Measurements from ENCODE around the gene DEFB113.

The DEFB113 gene

GRCh38 chr6:49966334-49966733, 3.1 kb downstream of the DEFB113 start:
- Histone ChIP-seq H2AK5ac (ENCODE audit: low read depth, low read length) (no peak overlapping the region), H3K14ac (ENCODE audit: low read length) (no peak overlapping the region), H2BK15ac (ENCODE audit: low read length) (no peak overlapping the region), H3K4ac (ENCODE audit: low read length) (no peak overlapping the region), H3K4me3 (ENCODE audit: low read length in 2 of 2) (no peak overlapping the region), H3K23ac (ENCODE audit: low read depth, low read length, poor library complexity) (no peak overlapping the region), H3K27me3 (ENCODE audit: control insufficient read depth in 3 of 3, insufficient read depth in 3 of 3, low read depth in 1 of 3, low read length in 3 of 3) (no peaks in the 10 kb centered on the region), H2BK5ac (ENCODE audit: low read length) (no peak overlapping the region), H3K36me3 (replicated peaks in 1 of 2; ENCODE audit: control insufficient read depth in 2 of 2, insufficient read depth in 2 of 2, low read length in 2 of 2) (no peaks in the 10 kb centered on the region), H3K18ac (ENCODE audit: low read length) (no peak overlapping the region), H3K9me3 (replicated peaks in 1 of 2; ENCODE audit: control insufficient read depth in 2 of 2, insufficient read depth in 1 of 2, low read depth in 1 of 2, low read length in 2 of 2) (no peaks in the 10 kb centered on the region), H3K79me1 (ENCODE audit: low read depth, low read length) (no peaks in the 10 kb centered on the region), H3K9ac (ENCODE audit: low read depth, low read length, poor library complexity) (no peak overlapping the region), H3K27ac (replicated peaks; ENCODE audit: low read length) (no peak overlapping the region), H2BK120ac (ENCODE audit: low read depth, low read length) (no peak overlapping the region), H2BK12ac (ENCODE audit: low read length) (no peak overlapping the region), H3K4me2 (ENCODE audit: insufficient read depth, low read length, poor library complexity, severe bottlenecking) (no peak overlapping the region), H2AFZ (ENCODE audit: low read length) (no peak overlapping the region), H4K91ac (ENCODE audit: low read depth, low read length, poor library complexity) (no peak overlapping the region), H4K8ac (ENCODE audit: low read depth, low read length) (no peak overlapping the region), H3K4me1 (ENCODE audit: control insufficient read depth in 2 of 2, insufficient read depth in 1 of 2, low read depth in 1 of 2, low read length in 2 of 2) (no peaks in the 10 kb centered on the region)
- WGBS, 2 donors (ENCODE audit: extremely low coverage in 2 of 2, insufficient read length in 2 of 2, insufficient replicate concordance in 1 of 2), result no CpG with 5 or more reads among the region's 2 CpGs
- no peak for DNase-seq (ENCODE audit: low spot score)

GRCh38 chr6:49964064-49964463, 5.4 kb downstream of the DEFB113 start, which contains the start of gene DEFB114:
Gene DEFB114 (minus strand): TSS chr6:49964164. CDS start chr6:49964105, 59 bp downstream.
- Histone ChIP-seq H3K4ac (ENCODE audit: low read length) (no peak within 1 kb of the TSS), H2AK5ac (ENCODE audit: low read depth, low read length) (no peak within 1 kb of the TSS), H2BK12ac (ENCODE audit: low read length) (no peak within 1 kb of the TSS), H2BK15ac (ENCODE audit: low read length) (no peak within 1 kb of the TSS), H3K14ac (ENCODE audit: low read length) (no peak within 1 kb of the TSS), H3K9me3 (replicated peaks in 1 of 2; ENCODE audit: control insufficient read depth in 2 of 2, insufficient read depth in 1 of 2, low read depth in 1 of 2, low read length in 2 of 2) (no peaks in the 10 kb centered on the region), H3K4me3 (ENCODE audit: low read length in 2 of 2) (no peak within 1 kb of the TSS), H3K4me2 (ENCODE audit: insufficient read depth, low read length, poor library complexity, severe bottlenecking) (no peak within 1 kb of the TSS), H2BK5ac (ENCODE audit: low read length) (no peak within 1 kb of the TSS), H4K8ac (ENCODE audit: low read depth, low read length) (no peak within 1 kb of the TSS), H2BK120ac (ENCODE audit: low read depth, low read length) (no peak within 1 kb of the TSS), H3K23ac (ENCODE audit: low read depth, low read length, poor library complexity) (no peak within 1 kb of the TSS), H4K91ac (ENCODE audit: low read depth, low read length, poor library complexity) (no peak within 1 kb of the TSS), H3K27me3 (ENCODE audit: control insufficient read depth in 3 of 3, insufficient read depth in 3 of 3, low read depth in 1 of 3, low read length in 3 of 3) (no peaks in the 10 kb centered on the region), H3K79me1 (ENCODE audit: low read depth, low read length) (no peaks in the 10 kb centered on the region), H3K27ac (replicated peaks; ENCODE audit: low read length) (no peak within 1 kb of the TSS), H3K9ac (ENCODE audit: low read depth, low read length, poor library complexity) (no peak within 1 kb of the TSS), H2AFZ (ENCODE audit: low read length) (no peak within 1 kb of the TSS), H3K36me3 (replicated peaks in 1 of 2; ENCODE audit: control insufficient read depth in 2 of 2, insufficient read depth in 2 of 2, low read length in 2 of 2) (no peaks in the 10 kb centered on the region), H3K4me1 (ENCODE audit: control insufficient read depth in 2 of 2, insufficient read depth in 1 of 2, low read depth in 1 of 2, low read length in 2 of 2) (no peaks in the 10 kb centered on the region), H3K18ac (ENCODE audit: low read length) (no peak within 1 kb of the TSS)
- WGBS, 2 donors (ENCODE audit: extremely low coverage in 2 of 2, insufficient read length in 2 of 2, insufficient replicate concordance in 1 of 2), result no CpG with 5 or more reads among the region's 2 CpGs
- DNase-seq (ENCODE audit: low spot score), result no peak

- WGBS, 2 donors (ENCODE audit: extremely low coverage in 2 of 2, insufficient read length in 2 of 2, insufficient replicate concordance in 1 of 2), result no CpG with 5 or more reads among the region's 1 CpG
- H3K36me3 ChIP-seq (replicated peaks in 1 of 2; ENCODE audit: control insufficient read depth in 2 of 2, insufficient read depth in 2 of 2, low read length in 2 of 2), result no peaks in the 10 kb centered on the region
- H3K4me1 ChIP-seq (ENCODE audit: control insufficient read depth in 2 of 2, insufficient read depth in 1 of 2, low read depth in 1 of 2, low read length in 2 of 2), result no peaks in the 10 kb centered on the region
- H3K4ac ChIP-seq (ENCODE audit: low read length), result no peak overlapping the region
- no peak overlapping the region for H3K23ac ChIP-seq (ENCODE audit: low read depth, low read length, poor library complexity)
- no peak overlapping the region for H3K4me3 ChIP-seq (ENCODE audit: low read length in 2 of 2)
- no peaks in the 10 kb centered on the region for H3K9me3 ChIP-seq (replicated peaks in 1 of 2; ENCODE audit: control insufficient read depth in 2 of 2, insufficient read depth in 1 of 2, low read depth in 1 of 2, low read length in 2 of 2)
- H2BK12ac ChIP-seq (ENCODE audit: low read length), result no peak overlapping the region
- H3K14ac ChIP-seq (ENCODE audit: low read length), result no peak overlapping the region
- no peak overlapping the region for H2BK120ac ChIP-seq (ENCODE audit: low read depth, low read length)
- no peak for DNase-seq (ENCODE audit: low spot score)
- H2BK5ac ChIP-seq (ENCODE audit: low read length), result no peak overlapping the region
- no peak overlapping the region for H4K91ac ChIP-seq (ENCODE audit: low read depth, low read length, poor library complexity)
- no peaks in the 10 kb centered on the region for H3K79me1 ChIP-seq (ENCODE audit: low read depth, low read length)
- no peak overlapping the region for H4K8ac ChIP-seq (ENCODE audit: low read depth, low read length)
- H3K9ac ChIP-seq (ENCODE audit: low read depth, low read length, poor library complexity), result no peak overlapping the region
- no peaks in the 10 kb centered on the region for H3K27me3 ChIP-seq (ENCODE audit: control insufficient read depth in 3 of 3, insufficient read depth in 3 of 3, low read depth in 1 of 3, low read length in 3 of 3)
- H2AFZ ChIP-seq (ENCODE audit: low read length), result no peak overlapping the region
- H2AK5ac ChIP-seq (ENCODE audit: low read depth, low read length), result no peak overlapping the region
- no peak overlapping the region for H3K4me2 ChIP-seq (ENCODE audit: insufficient read depth, low read length, poor library complexity, severe bottlenecking)
- no peak overlapping the region for H3K27ac ChIP-seq (replicated peaks; ENCODE audit: low read length)
- H2BK15ac ChIP-seq (ENCODE audit: low read length), result no peak overlapping the region
- no peak overlapping the region for H3K18ac ChIP-seq (ENCODE audit: low read length)
Observed at GRCh38 chr6:49958180-49958579, 11.2 kb downstream of the DEFB113 start.

GRCh38 chr6:49955847-49956246, 13.6 kb downstream of the DEFB113 start:
- Histone ChIP-seq H3K18ac (ENCODE audit: low read length) (no peak overlapping the region), H3K79me1 (ENCODE audit: low read depth, low read length) (no peaks in the 10 kb centered on the region), H2BK5ac (ENCODE audit: low read length) (no peak overlapping the region)

More at GRCh38 chr6:49955847-49956246, 13.6 kb downstream of the DEFB113 start:
- H3K4me2 ChIP-seq (ENCODE audit: insufficient read depth, low read length, poor library complexity, severe bottlenecking), result no peak overlapping the region
- H3K4me1 ChIP-seq (ENCODE audit: control insufficient read depth in 2 of 2, insufficient read depth in 1 of 2, low read depth in 1 of 2, low read length in 2 of 2), result no peaks in the 10 kb centered on the region
- no peak overlapping the region for H3K4me3 ChIP-seq (ENCODE audit: low read length in 2 of 2)
- no peak overlapping the region for H2AFZ ChIP-seq (ENCODE audit: low read length)
- no peak overlapping the region for H3K9ac ChIP-seq (ENCODE audit: low read depth, low read length, poor library complexity)
- H2BK120ac ChIP-seq (ENCODE audit: low read depth, low read length), result no peak overlapping the region
- no peak overlapping the region for H4K91ac ChIP-seq (ENCODE audit: low read depth, low read length, poor library complexity)
- H2BK12ac ChIP-seq (ENCODE audit: low read length), result no peak overlapping the region
- H3K27ac ChIP-seq (replicated peaks; ENCODE audit: low read length), result no peak overlapping the region
- H3K4ac ChIP-seq (ENCODE audit: low read length), result no peak overlapping the region
- no peak overlapping the region for H2BK15ac ChIP-seq (ENCODE audit: low read length)
- no peaks in the 10 kb centered on the region for H3K36me3 ChIP-seq (replicated peaks in 1 of 2; ENCODE audit: control insufficient read depth in 2 of 2, insufficient read depth in 2 of 2, low read length in 2 of 2)
- DNase-seq (ENCODE audit: low spot score), result no peak
- no peak overlapping the region for H3K23ac ChIP-seq (ENCODE audit: low read depth, low read length, poor library complexity)
- no peak overlapping the region for H3K14ac ChIP-seq (ENCODE audit: low read length)
- H3K27me3 ChIP-seq (ENCODE audit: control insufficient read depth in 3 of 3, insufficient read depth in 3 of 3, low read depth in 1 of 3, low read length in 3 of 3), result no peaks in the 10 kb centered on the region
- H3K9me3 ChIP-seq (replicated peaks in 1 of 2; ENCODE audit: control insufficient read depth in 2 of 2, insufficient read depth in 1 of 2, low read depth in 1 of 2, low read length in 2 of 2), result no peaks in the 10 kb centered on the region
- no peak overlapping the region for H2AK5ac ChIP-seq (ENCODE audit: low read depth, low read length)
- no peak overlapping the region for H4K8ac ChIP-seq (ENCODE audit: low read depth, low read length)
